GM12878 (cell line): Measurements from ENCODE around the gene FAM76A. TPM values are rescaled to one million over a fixed set of nuclear protein-coding genes. Genes with fewer than 3 reads are reported as not detected.

Source experiments
- CUX1 ChIP-seq: IDR thresholded peaks from 2 replicates; pipeline ENCODE4 v1.6.1; 2012; ENCODE audit warnings: improper control_type of control experiment, low read depth, low read length; ENCODE audit not compliant: insufficient replicate concordance
- FOXK2 ChIP-seq: fragments of 450-650 bp; IDR thresholded peaks from 2 replicates; pipeline ENCODE4 v1.6.1; 2017; ENCODE audit warnings: mild to moderate bottlenecking, moderate library complexity
- NKRF ChIP-seq: fragments of 450-650 bp; conservative IDR thresholded peaks from 2 replicates; pipeline ENCODE4 v1.6.1; 2017; ENCODE audit warnings: mild to moderate bottlenecking, moderate library complexity
- PBX3 ChIP-seq: IDR thresholded peaks from 2 replicates; pipeline ENCODE4 v1.6.1; 2011; ENCODE audit warnings: mild to moderate bottlenecking, low read depth, low read length, moderate library complexity; ENCODE audit not compliant: insufficient replicate concordance
- RFX5 ChIP-seq: IDR thresholded peaks from 2 replicates; pipeline ENCODE4 v1.6.1; 2011; ENCODE audit warnings: low read depth, low read length, improper control_type of control experiment
- SKIL ChIP-seq: fragments of 450-650 bp; IDR thresholded peaks from 2 replicates; pipeline ENCODE4 v1.6.1; 2017; ENCODE audit warnings: mild to moderate bottlenecking, low read depth, inconsistent platforms; ENCODE audit not compliant: poor library complexity, severe bottlenecking
- SUPT20H ChIP-seq: IDR thresholded peaks from 2 replicates; pipeline ENCODE4 v1.6.1; 2011; ENCODE audit warnings: low read depth, mild to moderate bottlenecking, low read length, moderate library complexity, borderline replicate concordance; ENCODE audit not compliant: control insufficient read depth
- ZNF687 ChIP-seq: fragments of 450-650 bp; IDR thresholded peaks from 2 replicates; pipeline ENCODE4 v1.6.1; 2017; ENCODE audit warnings: mild to moderate bottlenecking, moderate library complexity
- polyA plus RNA-seq, 11 experiments: library from polyadenylated mRNA; depleted of rRNA in 4 of 11; unstranded in 6 of 11; stranded (reverse) in 5 of 11; fragments of >200 nt; fragmentation: Nextera tagmentation in 4 of 11; fragmentation: Illumina TruSeq in 1 of 11; extraction: Ambion mirVana in 4 of 11; extraction: Trizol in 1 of 11; gene quantifications; 1 replicate in 1 of 11; 2 replicates in 10 of 11; pipeline versions ENCODE4 v1.2.1 to v1.2.3, GENCODE V29; 2011 to 2016; ENCODE audit warnings: inconsistent platforms in 2 of 11, missing spikeins in 2 of 11, low read depth in 1 of 11
- total RNA-seq, 4 experiments: library from RNA; depleted of rRNA in 3 of 4; stranded (reverse); fragments of >200 nt in 3 of 4; fragmentation: Illumina TruSeq in 1 of 4; extraction: Trizol in 1 of 4; gene quantifications; 2 replicates each; pipeline versions ENCODE4 v1.2.1 to v1.2.3, GENCODE V29; 2013 to 2021

Gene FAM76A
- total and polyA plus RNA-seq, 10 of the 15 experiments (the other 5 are each of a cell fraction or from before 2014, with no cell fraction given) = 5.4 to 13.4 (median 7.6) TPM

GRCh38 chr1:27725374-27726172, at the start of gene FAM76A (continued):
- TF ChIP-seq CUX1 (no peak), PBX3 (peak; percentile 93), ZNF687 (peak; percentile 53), NKRF (peak; percentile 34), SUPT20H (no peak), SKIL (no peak), RFX5 (no peak), FOXK2 (no peak)
